ENCODE data around the gene TPPP.
"Not testable (repeated sequence)": the region's sequence is repeated elsewhere in the genome, so short reads cannot be mapped to it uniquely, and the experiment has no call there.

Gene TPPP

DNA sequence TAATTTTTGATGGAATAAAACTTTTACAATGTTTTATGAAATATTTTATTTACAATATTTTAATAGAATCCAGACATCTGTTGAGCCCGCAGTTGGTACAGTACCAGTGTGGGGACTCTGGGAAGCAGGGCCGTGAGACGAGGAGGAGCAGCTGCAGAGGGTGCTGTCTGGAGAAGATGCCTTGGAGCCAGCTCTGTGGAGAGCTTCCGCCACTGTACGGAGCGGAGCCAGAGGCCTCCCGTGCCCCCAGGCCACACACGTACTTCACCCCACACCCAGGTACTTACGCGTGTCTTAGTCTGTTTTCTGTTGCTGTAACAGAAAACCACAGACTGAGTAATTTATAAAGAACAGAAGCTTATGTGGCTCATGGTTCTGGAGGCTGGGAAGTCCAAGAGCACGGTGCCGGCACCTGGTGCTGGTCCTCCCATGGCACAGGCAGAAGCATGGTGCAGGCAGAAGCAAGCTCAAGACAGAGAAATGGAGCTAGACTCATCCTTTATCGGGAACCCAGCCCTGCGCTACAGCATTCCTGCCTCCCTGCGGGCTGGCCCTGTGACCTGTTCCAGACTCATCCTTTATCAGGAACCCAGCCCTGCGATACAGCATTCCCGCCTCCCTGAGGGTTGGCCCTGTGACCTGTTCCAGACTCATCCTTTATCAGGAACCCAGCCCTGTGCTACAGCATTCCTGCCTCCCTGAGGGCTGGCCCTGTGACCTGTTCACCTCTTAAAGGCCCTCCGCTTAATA, 57.7 kb downstream of the TPPP start:
- DNase-seq (ENCODE audit: extremely low read depth, low read depth) = no peak
- no peak overlapping the region for H3K4me3 ChIP-seq (replicated peaks; ENCODE audit: low read depth, low read length)
- TF ChIP-seq, protein P1, sequence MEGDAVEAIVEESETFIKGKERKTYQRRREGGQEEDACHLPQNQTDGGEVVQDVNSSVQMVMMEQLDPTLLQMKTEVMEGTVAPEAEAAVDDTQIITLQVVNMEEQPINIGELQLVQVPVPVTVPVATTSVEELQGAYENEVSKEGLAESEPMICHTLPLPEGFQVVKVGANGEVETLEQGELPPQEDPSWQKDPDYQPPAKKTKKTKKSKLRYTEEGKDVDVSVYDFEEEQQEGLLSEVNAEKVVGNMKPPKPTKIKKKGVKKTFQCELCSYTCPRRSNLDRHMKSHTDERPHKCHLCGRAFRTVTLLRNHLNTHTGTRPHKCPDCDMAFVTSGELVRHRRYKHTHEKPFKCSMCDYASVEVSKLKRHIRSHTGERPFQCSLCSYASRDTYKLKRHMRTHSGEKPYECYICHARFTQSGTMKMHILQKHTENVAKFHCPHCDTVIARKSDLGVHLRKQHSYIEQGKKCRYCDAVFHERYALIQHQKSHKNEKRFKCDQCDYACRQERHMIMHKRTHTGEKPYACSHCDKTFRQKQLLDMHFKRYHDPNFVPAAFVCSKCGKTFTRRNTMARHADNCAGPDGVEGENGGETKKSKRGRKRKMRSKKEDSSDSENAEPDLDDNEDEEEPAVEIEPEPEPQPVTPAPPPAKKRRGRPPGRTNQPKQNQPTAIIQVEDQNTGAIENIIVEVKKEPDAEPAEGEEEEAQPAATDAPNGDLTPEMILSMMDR (IDR thresholded peaks at IDR 0.05; ENCODE audit: low read depth, low read length, missing control alignments) = no peak

DNA sequence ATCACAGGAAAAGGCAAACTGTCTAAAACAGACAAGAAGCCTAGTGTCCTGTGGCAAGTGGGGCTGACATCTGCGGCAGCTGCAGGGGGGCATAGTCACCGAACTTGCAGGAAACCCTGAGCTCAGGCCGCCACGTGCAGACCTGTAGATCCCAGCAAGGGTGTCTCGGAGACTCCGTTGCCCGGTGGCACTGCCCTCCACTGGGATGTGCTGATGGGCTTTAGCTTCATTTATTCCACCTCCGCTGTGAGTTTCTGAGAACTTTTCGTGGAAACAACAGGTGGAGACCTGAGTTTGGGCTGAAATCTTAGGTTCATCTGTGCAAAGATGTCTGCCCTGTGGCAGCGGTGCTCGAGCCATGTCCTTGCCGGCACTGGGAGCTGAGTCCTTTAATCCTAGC, 59.0 kb downstream of the TPPP start:
- H3K4me3 ChIP-seq (replicated peaks; ENCODE audit: low read depth, low read length) = no peak overlapping the region
- DNase-seq (ENCODE audit: extremely low read depth, low read depth) = no peak
- TF ChIP-seq, protein P1 (IDR thresholded peaks at IDR 0.05; ENCODE audit: low read depth, low read length, missing control alignments) = no peak

DNA sequence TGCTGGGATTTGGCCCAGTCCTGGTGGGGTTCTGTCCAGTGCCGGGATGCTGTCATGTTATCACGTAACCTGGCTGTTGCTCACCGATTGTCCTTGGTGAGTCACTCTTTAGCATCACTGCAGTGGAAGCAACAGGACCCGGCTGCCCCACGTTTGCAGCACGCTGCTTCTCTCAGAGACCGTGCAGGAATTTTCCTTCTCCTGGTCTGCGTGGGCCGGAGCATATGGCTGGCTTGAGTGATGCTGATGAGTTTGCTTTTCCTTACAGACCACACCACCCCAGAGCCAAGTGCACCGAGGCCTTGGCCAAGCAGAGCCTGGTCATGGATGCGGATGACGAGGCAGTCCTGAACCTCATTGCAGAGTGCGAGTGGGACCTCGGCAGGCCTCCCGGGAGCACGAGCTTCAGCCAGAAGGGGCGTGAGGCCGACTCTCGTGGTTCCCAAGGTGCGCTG, 59.6 kb downstream of the TPPP start:
- DNase-seq (ENCODE audit: extremely low read depth, low read depth) = no peak
- TF ChIP-seq, protein P1 (IDR thresholded peaks at IDR 0.05; ENCODE audit: low read depth, low read length, missing control alignments) = no peak
- H3K4me3 ChIP-seq (replicated peaks; ENCODE audit: low read depth, low read length) = no peak overlapping the region

DNA sequence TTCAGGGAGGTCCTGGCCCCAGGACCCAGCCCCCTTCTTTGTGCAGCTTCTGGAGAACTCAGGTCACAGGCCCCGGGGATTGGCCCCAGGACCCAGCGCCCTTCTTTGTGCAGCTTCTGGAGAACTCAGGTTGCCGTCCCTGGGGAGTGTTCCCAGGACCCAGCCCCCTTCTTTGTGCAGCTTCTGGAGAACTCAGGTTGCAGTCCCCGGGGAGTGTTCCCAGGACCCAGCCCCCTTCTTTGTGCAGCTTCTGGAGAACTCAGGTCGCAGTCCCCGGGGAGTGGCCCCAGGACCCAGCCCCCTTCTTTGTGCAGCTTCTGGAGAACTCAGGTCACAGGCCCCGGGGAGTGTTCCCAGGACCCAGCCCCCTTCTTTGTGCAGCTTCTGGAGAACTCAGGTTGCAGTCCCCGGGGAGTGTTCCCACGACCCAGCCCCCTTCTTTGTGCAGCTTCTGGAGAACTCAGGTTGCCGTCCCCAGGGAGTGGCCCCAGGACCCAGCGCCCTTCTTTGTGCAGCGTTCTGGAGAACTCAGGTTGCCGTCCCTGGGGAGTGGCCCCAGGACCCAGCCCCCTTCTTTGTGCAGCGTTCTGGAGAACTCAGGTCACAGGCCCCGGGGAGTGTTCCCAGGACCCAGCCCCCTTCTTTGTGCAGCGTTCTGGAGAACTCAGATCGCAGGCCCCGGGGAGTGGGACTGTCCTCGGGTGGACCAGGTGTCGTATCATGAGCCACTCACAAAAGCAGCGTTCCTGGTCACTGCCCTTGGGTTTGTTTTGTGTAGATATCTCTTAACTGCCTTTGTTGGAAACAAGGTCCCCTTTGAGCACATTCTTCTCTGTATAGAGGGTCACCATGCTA, 64.6 kb downstream of the TPPP start:
- not testable (repeated sequence) for H3K4me3 ChIP-seq (replicated peaks; ENCODE audit: low read depth, low read length); DNase-seq (ENCODE audit: extremely low read depth, low read depth)

DNA sequence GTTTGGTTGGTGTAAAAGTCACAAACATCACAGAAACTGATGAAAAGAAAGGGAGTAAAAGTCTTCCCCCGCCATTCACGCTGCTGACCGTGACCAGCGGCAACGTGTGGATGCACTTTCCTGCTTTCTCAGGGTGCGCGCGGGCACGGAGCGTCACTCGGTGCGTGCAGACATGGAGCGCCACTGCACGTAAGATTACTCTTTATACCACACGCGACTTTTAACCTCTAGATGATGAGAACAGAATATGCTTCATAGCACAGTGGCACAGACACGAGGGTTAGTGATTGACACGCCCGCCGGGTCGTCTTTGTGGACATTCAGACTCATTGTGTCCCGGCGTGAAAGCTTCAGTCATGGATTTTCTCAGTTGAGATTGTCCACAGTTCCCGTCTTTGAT, 65.3 kb downstream of the TPPP start:
- DNase-seq (ENCODE audit: extremely low read depth, low read depth) = no peak
- no peak overlapping the region for H3K4me3 ChIP-seq (replicated peaks; ENCODE audit: low read depth, low read length)
- TF ChIP-seq, protein P1 (IDR thresholded peaks at IDR 0.05; ENCODE audit: low read depth, low read length, missing control alignments) = no peak

DNA sequence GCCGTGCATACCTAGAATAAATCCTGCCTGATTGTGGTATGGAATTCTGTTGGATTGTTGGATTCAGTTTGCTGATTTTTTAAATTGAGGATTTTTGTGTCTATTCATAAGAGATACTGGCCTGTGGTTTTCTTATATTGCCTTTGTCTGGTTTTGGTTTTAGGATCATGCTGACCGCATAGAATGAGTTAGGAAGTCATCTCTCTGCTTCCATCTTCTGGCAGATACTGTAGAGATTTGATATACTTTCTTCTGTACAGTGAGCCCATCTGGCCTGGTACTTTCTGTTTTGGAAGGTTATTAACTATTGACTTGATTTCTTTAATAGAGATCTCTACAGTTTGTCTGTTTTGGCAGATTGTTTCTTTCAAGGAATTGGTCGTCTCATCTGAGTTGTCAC, 66.3 kb downstream of the TPPP start:
- no peak for DNase-seq (ENCODE audit: extremely low read depth, low read depth)
- TF ChIP-seq, protein P1 (IDR thresholded peaks at IDR 0.05; ENCODE audit: low read depth, low read length, missing control alignments) = no peak
- no peak overlapping the region for H3K4me3 ChIP-seq (replicated peaks; ENCODE audit: low read depth, low read length)

DNA sequence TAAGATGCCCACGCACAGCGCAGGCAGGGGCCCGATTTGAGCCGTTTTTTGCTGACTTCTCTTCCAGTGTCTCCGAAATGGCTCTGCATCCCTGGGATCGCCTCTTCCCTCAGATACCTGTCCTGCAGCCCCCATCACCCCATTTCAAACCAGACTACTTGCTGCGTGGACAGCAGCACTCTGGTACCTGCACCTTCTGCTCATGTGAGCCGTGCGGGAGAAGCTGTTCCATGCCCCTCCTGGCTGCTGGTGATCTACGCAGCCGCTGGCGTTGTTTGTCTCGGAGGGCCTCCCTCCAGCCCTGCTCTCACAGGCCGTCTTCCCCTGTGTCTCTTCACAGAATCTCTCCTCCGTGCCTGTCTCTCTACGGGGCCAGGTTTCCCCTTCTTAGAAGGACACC, 67.6 kb downstream of the TPPP start:
- TF ChIP-seq, protein P1 (IDR thresholded peaks at IDR 0.05; ENCODE audit: low read depth, low read length, missing control alignments) = no peak
- no peak overlapping the region for H3K4me3 ChIP-seq (replicated peaks; ENCODE audit: low read depth, low read length)
- DNase-seq (ENCODE audit: extremely low read depth, low read depth) = no peak
